IPS-20b (cell line): Measurements from ENCODE around the gene FXR1.
A peak's percentile ranks its signal among the peaks of the same experiment; 100 is the strongest.

ENCODE experiments used
- H3K27ac ChIP-seq: one replicate; pipeline ENCODE4 v1.5.1; 2013; ENCODE audit warnings: low read length
- H3K27me3 ChIP-seq: 2 replicates; pipeline ENCODE4 v1.6.1; 2013; ENCODE audit warnings: mild to moderate bottlenecking, low read length, inconsistent platforms; ENCODE audit not compliant: insufficient read depth
- H3K36me3 ChIP-seq: 2 replicates; pipeline ENCODE4 v1.6.1; 2013; ENCODE audit warnings: low read depth, mild to moderate bottlenecking, inconsistent platforms, low read length, moderate library complexity; ENCODE audit not compliant: insufficient read depth
- H3K4me1 ChIP-seq: 2 replicates; pipeline ENCODE4 v1.6.1; 2013; ENCODE audit warnings: mild to moderate bottlenecking, control low read depth, inconsistent platforms, low read length, moderate library complexity; ENCODE audit not compliant: insufficient read depth
- H3K4me3 ChIP-seq: 2 replicates; pipeline ENCODE4 v1.5.1; 2013; ENCODE audit warnings: mild to moderate bottlenecking, low read length, inconsistent platforms
- H3K9ac ChIP-seq: 2 replicates; pipeline ENCODE4 v1.6.1; 2013; ENCODE audit warnings: low read depth, mild to moderate bottlenecking, inconsistent platforms, low read length, moderate library complexity
- H3K9me3 ChIP-seq: 2 replicates; pipeline ENCODE4 v1.6.1; 2013; ENCODE audit warnings: mild to moderate bottlenecking, low read depth, low read length, inconsistent platforms; ENCODE audit not compliant: insufficient read depth

FXR1 gene

GRCh38 chr3:180910823-180911222, 1.6 kb upstream of the FXR1 start:
- Histone ChIP-seq H3K4me3 (no peak overlapping the region), H3K9ac (no peak overlapping the region), H3K27ac (no peak overlapping the region), H3K36me3 (peaks cover 15% of the 10 kb centered on the region), H3K27me3 (no peaks in the 10 kb centered on the region), H3K9me3 (no peaks in the 10 kb centered on the region), H3K4me1 (peaks cover 18% of the 10 kb centered on the region)

DNA sequence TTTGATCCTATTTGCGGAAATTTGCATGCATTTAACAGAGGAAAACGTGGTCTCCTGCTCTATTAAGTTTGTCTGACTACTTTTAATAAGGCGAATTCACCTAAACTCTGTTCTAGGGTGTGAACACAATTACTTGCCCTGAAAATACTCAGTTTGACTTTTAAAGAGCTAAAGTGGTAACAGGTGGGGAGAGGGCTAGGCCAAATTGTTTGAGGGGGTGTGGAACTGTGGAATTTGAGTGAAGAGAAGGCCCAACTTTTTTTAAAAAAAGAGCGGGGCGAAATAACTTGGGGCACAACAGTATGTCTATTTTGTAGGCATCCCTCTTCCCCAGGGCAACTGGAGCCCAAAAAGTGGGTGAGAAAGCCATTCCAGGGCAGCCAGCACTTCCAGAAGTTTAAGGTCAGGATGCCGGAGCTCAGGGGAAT, 580 bp upstream of the FXR1 start:
- H3K9ac ChIP-seq, result peak overlapping the region; percentile 100; the same call in 1 of the 2 replicates
- peaks cover 18% of the 10 kb centered on the region for H3K4me1 ChIP-seq
- peaks cover 25% of the 10 kb centered on the region for H3K36me3 ChIP-seq
- no peaks in the 10 kb centered on the region for H3K27me3 ChIP-seq
- H3K9me3 ChIP-seq, result no peaks in the 10 kb centered on the region
- H3K27ac ChIP-seq, result no peak overlapping the region
- peak overlapping the region; percentile 99 for H3K4me3 ChIP-seq

DNA sequence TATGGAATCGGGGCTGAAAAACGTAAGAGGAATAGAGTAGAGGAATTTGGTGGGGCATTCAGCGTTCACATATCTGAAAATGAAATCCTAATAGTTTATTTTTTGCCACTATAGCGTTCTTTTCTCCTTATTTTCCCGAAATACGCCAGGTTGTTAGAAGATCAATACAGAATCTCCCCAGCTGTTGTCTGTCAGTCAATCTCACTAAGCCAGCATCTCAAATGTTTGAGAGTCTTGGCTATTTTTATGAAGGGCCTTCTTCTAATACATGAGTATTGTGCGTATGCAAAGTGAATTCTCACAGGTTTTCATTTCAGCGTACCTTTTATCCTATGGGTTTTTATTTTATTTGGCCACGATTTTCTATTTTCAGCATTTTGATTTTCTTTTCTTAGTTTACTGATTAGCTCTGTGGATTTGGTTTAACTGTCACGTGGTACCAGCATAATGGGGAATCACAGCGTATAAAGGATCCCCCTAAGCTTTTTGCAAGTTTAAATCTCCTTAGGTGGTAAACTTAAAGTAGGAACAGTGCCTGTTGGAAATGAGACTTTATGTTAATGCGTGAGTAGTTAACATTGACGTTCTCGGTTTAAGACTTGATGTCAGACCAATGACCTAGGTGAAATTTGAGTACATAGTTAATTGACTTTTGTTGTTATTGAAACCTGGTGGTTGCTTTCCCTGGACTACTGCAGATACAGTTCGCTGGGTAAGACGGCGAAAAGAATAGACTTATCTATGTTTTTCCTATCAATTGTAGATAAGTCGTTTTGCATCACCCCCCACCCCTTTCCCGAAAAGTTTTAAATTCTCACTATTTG, 1.3 kb downstream of the FXR1 start:
- Histone ChIP-seq H3K4me3 (peak overlapping the region; percentile 99), H3K27ac (peak overlapping the region; percentile 99), H3K27me3 (no peaks in the 10 kb centered on the region), H3K9ac (peak overlapping the region; percentile 100), H3K9me3 (no peaks in the 10 kb centered on the region), H3K36me3 (peaks cover 39% of the 10 kb centered on the region), H3K4me1 (peaks cover 18% of the 10 kb centered on the region)

DNA sequence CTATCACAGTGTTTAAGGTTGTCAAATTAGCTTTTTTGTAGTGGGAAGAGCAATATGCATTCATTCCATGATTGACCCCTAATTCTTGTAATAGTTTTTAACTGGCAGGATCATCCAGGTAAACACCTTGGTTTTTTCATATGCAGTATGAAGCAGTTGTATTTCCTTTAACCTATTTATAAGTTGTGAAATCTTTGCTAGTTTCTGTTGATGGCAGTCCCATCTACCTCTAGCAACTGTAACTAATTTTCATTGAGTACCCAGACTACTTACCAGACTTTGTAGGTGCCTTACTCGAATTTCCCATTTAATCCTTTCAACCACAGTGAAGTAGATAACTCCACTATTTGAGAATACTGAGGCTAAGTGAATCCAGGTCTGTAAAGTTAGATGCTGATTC, 6.1 kb downstream of the FXR1 start:
- Histone ChIP-seq H3K27ac (no peak overlapping the region), H3K36me3 (peaks cover 54% of the 10 kb centered on the region), H3K4me3 (no peak overlapping the region), H3K9me3 (no peaks in the 10 kb centered on the region), H3K27me3 (no peaks in the 10 kb centered on the region), H3K9ac (no peak overlapping the region), H3K4me1 (peaks cover 26% of the 10 kb centered on the region)

DNA sequence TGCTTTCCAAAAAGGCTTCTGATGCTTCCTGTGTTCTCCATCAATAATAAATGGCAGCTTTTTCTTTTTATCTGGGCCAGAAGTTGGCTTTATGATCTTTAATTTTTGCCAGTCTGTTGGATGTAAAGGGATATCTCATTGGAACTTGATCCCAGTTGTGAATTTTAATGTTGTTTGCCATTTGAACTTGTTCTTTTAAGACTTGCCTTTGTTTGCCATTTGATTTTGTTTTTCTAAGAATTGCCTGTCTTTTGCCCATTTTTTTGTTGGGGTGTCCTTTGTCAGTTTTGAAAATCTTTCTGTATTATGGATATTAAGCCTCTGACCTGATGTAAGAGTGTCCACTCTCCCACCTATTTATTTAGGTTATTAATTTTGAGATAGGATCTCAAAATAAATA, 9.8 kb downstream of the FXR1 start:
- H3K9me3 ChIP-seq, result no peaks in the 10 kb centered on the region
- peaks cover 22% of the 10 kb centered on the region; the same call in 1 of the 2 replicates for H3K4me1 ChIP-seq
- H3K4me3 ChIP-seq, result no peak overlapping the region
- peaks cover 25% of the 10 kb centered on the region for H3K36me3 ChIP-seq
- H3K9ac ChIP-seq, result no peak overlapping the region
- H3K27ac ChIP-seq, result no peak overlapping the region
- no peaks in the 10 kb centered on the region for H3K27me3 ChIP-seq

- no peak overlapping the region for H3K27ac ChIP-seq
- H3K4me1 ChIP-seq, result peaks cover 22% of the 10 kb centered on the region; the same call in 1 of the 2 replicates
- H3K9me3 ChIP-seq, result no peaks in the 10 kb centered on the region
- H3K36me3 ChIP-seq, result peaks cover 14% of the 10 kb centered on the region
- H3K9ac ChIP-seq, result no peak overlapping the region
- no peaks in the 10 kb centered on the region for H3K27me3 ChIP-seq
- no peak overlapping the region for H3K4me3 ChIP-seq
Observed at GRCh38 chr3:180923561-180923960, 11.1 kb downstream of the FXR1 start.

- H3K27ac ChIP-seq, result no peak overlapping the region
Observed at GRCh38 chr3:180926526-180926925, 14.1 kb downstream of the FXR1 start.

DNA sequence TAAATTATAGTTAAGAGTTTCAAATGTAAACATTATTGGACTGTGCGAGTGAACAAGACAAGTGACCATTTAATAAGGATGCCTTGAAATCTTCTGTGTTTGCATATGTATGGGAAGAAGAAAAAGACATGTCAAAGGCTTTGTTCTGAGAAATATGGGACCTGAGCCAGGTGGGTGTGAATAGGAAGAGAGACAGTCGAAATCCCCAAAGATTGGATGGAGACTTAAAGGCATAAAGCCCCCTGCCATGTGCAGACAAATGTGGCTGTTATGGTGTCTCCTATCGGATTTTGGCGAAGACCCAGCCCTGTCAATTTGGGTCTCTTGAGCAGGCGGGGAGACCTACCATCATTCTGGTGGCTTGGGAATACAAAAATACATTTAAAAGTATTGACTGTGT, 16.9 kb downstream of the FXR1 start:
- Histone ChIP-seq H3K4me1 (peaks cover 9% of the 10 kb centered on the region; the same call in 1 of the 2 replicates), H3K27ac (no peak overlapping the region), H3K36me3 (peaks cover 23% of the 10 kb centered on the region), H3K4me3 (no peak overlapping the region), H3K27me3 (no peaks in the 10 kb centered on the region), H3K9me3 (no peaks in the 10 kb centered on the region), H3K9ac (no peak overlapping the region)

More at GRCh38 chr3:180926526-180926925, 14.1 kb downstream of the FXR1 start:
- no peak overlapping the region for H3K4me3 ChIP-seq
- no peaks in the 10 kb centered on the region for H3K27me3 ChIP-seq
- H3K9me3 ChIP-seq, result no peaks in the 10 kb centered on the region
- H3K36me3 ChIP-seq, result peaks cover 15% of the 10 kb centered on the region
- H3K4me1 ChIP-seq, result peaks cover 23% of the 10 kb centered on the region; the same call in 1 of the 2 replicates
- H3K9ac ChIP-seq, result no peak overlapping the region

DNA sequence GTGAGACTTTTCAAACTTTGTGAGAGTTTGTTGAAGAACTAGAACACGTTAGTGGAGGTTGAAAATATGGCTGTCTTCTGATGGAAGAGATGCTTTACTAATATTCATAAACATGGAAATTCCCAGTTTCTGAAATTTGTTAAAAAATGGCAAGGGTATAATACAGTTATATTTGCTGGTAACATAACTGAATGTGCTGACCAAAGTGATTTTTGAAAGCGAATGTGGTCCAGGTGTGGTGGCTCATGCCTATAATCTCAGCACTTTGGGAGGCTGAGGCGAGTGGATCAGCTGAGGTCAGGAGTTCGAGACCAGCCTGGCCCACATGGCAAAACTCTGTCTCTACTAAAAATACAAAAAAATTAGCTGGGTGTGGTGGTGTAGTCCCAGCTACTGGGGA, 18.1 kb downstream of the FXR1 start:
- no peak overlapping the region for H3K9ac ChIP-seq
- H3K4me3 ChIP-seq, result no peak overlapping the region
- no peaks in the 10 kb centered on the region for H3K9me3 ChIP-seq
- peaks cover 34% of the 10 kb centered on the region for H3K36me3 ChIP-seq
- no peaks in the 10 kb centered on the region for H3K27me3 ChIP-seq
- peaks cover 9% of the 10 kb centered on the region; the same call in 1 of the 2 replicates for H3K4me1 ChIP-seq
- H3K27ac ChIP-seq, result no peak overlapping the region

- Histone ChIP-seq H3K27ac (no peak overlapping the region), H3K9ac (no peak overlapping the region), H3K27me3 (no peaks in the 10 kb centered on the region), H3K9me3 (no peaks in the 10 kb centered on the region), H3K36me3 (peaks cover 55% of the 10 kb centered on the region), H3K4me1 (peaks cover 4% of the 10 kb centered on the region; the same call in 1 of the 2 replicates), H3K4me3 (no peak overlapping the region)
Observed at GRCh38 chr3:180932819-180933218, 20.3 kb downstream of the FXR1 start.

DNA sequence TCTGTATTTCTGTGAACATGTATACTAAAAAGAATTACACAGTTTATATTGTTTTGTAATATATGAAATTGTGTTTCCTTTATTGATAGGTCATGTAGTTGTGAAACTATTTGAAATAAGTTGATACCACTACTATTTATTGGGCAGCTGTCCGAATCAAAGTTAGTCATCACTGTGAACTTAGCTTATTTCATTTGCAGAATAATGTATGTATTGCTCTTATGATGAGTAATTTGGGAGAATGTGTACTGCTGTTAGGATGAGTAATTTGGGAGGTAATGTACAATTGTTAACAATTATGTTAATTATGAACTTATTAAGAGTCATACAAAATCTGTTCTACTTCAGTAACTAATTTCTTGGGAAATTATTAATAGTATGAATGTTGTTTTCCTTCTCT, 22.2 kb downstream of the FXR1 start:
- no peak overlapping the region for H3K4me3 ChIP-seq
- H3K36me3 ChIP-seq, result peaks cover 63% of the 10 kb centered on the region
- H3K9ac ChIP-seq, result no peak overlapping the region
- H3K4me1 ChIP-seq, result no peaks in the 10 kb centered on the region
- no peaks in the 10 kb centered on the region for H3K9me3 ChIP-seq
- H3K27ac ChIP-seq, result no peak overlapping the region
- H3K27me3 ChIP-seq, result no peaks in the 10 kb centered on the region

DNA sequence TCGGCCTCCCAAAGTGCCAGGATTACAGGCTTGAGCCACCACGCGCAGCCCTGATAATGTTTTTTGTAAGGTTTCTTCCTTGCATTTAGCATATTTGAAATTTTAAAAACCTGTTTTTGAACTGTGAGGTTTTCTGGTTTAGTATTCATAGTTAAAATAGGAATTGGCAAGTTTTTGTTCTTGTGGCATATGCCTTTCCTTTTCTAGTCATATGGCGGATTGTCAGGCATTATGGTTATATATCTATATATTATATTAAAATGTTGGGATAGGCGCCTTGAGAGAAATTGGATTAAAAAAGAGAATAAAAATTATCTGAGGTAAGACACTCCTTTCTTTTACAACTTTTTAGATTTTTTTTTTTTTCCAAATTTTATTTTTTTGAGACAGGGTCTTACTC, 28.4 kb downstream of the FXR1 start:
- no peaks in the 10 kb centered on the region for H3K4me1 ChIP-seq
- H3K36me3 ChIP-seq, result peaks cover 74% of the 10 kb centered on the region
- H3K9ac ChIP-seq, result no peak overlapping the region
- no peaks in the 10 kb centered on the region for H3K27me3 ChIP-seq
- no peak overlapping the region for H3K4me3 ChIP-seq
- no peak overlapping the region for H3K27ac ChIP-seq
- H3K9me3 ChIP-seq, result no peaks in the 10 kb centered on the region
